ENCODE data around the gene HMX3. TPM values are rescaled to one million over a fixed set of nuclear protein-coding genes. Genes with fewer than 3 reads are reported as not detected.

The HMX3 gene
- total RNA-seq, 2 experiments from 2014 or later: 0.45 to 0.69 TPM

- Mint-ChIP-seq H3K9me3 (peaks cover 1% of the 10 kb centered on the region), H3K27me3 (no peaks in the 10 kb centered on the region), H3K36me3 (ENCODE audit: low read depth) (peaks cover 81% of the 10 kb centered on the region), H3K4me1 (ENCODE audit: low read depth) (peaks cover 69% of the 10 kb centered on the region), H3K27ac (peak overlapping the region; percentile 63), H3K4me3 (peak overlapping the region; percentile 93)
- TF ChIP-seq, protein P1, sequence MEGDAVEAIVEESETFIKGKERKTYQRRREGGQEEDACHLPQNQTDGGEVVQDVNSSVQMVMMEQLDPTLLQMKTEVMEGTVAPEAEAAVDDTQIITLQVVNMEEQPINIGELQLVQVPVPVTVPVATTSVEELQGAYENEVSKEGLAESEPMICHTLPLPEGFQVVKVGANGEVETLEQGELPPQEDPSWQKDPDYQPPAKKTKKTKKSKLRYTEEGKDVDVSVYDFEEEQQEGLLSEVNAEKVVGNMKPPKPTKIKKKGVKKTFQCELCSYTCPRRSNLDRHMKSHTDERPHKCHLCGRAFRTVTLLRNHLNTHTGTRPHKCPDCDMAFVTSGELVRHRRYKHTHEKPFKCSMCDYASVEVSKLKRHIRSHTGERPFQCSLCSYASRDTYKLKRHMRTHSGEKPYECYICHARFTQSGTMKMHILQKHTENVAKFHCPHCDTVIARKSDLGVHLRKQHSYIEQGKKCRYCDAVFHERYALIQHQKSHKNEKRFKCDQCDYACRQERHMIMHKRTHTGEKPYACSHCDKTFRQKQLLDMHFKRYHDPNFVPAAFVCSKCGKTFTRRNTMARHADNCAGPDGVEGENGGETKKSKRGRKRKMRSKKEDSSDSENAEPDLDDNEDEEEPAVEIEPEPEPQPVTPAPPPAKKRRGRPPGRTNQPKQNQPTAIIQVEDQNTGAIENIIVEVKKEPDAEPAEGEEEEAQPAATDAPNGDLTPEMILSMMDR (IDR thresholded peaks at IDR 0.05): no peak
- no peak for DNase-seq
- POLR2A ChIA-PET: interaction anchor here (1.1 kb wide), 1 partner anchor 150 kb away, joined by 3 read pairs; the partner anchor contains the start of genes ACADSB and IKZF5
- intact Hi-C loops (cut with micrococcal nuclease): loop anchor here (10.0 kb wide), 1 partner anchor 784 kb away; the partner anchor contains the start of gene PLEKHA1
- no peak for ATAC-seq
- CTCF ChIA-PET: interaction anchor here (1.7 to 2.2 kb wide), 2 partner anchors 8 to 25 kb away, joined by 5 to 10 read pairs; no protein-coding TSS in a partner anchor
These were observed 22.9 kb downstream of the HMX3 start for GRCh38 chr10:123158682-123159081.

DNA sequence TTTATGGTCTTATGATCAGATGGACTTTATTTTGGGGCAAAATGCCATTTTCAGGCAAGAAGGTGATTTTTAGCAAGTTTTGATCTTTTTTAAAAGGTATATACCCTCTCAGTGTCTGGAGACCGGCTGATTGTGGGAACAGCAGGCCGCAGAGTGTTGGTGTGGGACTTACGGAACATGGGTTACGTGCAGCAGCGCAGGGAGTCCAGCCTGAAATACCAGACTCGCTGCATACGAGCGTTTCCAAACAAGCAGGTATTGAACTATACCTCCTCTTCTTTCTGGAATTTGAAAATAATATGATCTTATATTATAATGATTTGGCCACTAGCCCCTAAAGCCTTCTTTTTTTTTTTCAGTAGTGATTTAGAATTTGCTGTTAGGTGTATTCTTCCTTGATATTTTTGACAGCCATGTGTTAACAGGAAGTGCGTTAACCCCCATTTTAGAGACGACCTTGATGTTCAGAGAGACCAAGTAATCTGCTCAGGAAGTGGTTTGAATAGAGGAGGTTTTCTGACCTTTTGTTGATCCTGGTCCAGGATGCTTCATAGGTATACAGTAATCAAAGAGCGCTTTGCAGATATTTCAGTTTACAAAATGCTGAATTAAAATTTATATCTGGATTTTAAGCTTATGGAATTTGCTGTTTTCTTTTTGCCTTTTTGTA, 24.7 kb downstream of the HMX3 start:
- H3K9me3 Mint-ChIP-seq: peaks cover 1% of the 10 kb centered on the region
- ChIA-PET POLR2A (interaction anchor here (0.7 kb wide), 1 partner anchor 127 kb away, joined by 3 read pairs; no protein-coding TSS in a partner anchor), CTCF (interaction anchor here (1.3 to 2.2 kb wide), 2 partner anchors 13 to 26 kb away, joined by 3 to 10 read pairs; no protein-coding TSS in a partner anchor)
- peak; percentile 91 for ATAC-seq
- DNase-seq: peak; percentile 57
- peak overlapping the region; percentile 52 for H3K4me3 Mint-ChIP-seq
- TF ChIP-seq, protein P1 (IDR thresholded peaks at IDR 0.05): no peak
- H3K36me3 Mint-ChIP-seq (ENCODE audit: low read depth): peaks cover 81% of the 10 kb centered on the region
- intact Hi-C loops (cut with micrococcal nuclease): no loop called here
- no peaks in the 10 kb centered on the region for H3K27me3 Mint-ChIP-seq
- peak overlapping the region; percentile 89 for H3K27ac Mint-ChIP-seq
- peaks cover 72% of the 10 kb centered on the region for H3K4me1 Mint-ChIP-seq (ENCODE audit: low read depth)

- CTCF ChIA-PET: no interaction called here
- DNase-seq: no peak
- no peak for ATAC-seq
- Mint-ChIP-seq H3K4me1 (ENCODE audit: low read depth) (peaks cover 41% of the 10 kb centered on the region), H3K27ac (no peak overlapping the region), H3K4me3 (no peak overlapping the region), H3K27me3 (no peaks in the 10 kb centered on the region), H3K36me3 (ENCODE audit: low read depth) (peaks cover 71% of the 10 kb centered on the region), H3K9me3 (no peaks in the 10 kb centered on the region)
- intact Hi-C loops (cut with micrococcal nuclease): no loop called here
- POLR2A ChIA-PET: no interaction called here
- TF ChIP-seq, protein P1 (IDR thresholded peaks at IDR 0.05): no peak
These were observed 28.5 kb downstream of the HMX3 start for GRCh38 chr10:123164319-123164718.

GRCh38 chr10:123165445-123166072, 29.8 kb downstream of the HMX3 start:
- no peaks in the 10 kb centered on the region for H3K27me3 Mint-ChIP-seq
- no peak for ATAC-seq
- DNase-seq: no peak
- peaks cover 71% of the 10 kb centered on the region for H3K36me3 Mint-ChIP-seq (ENCODE audit: low read depth)
- H3K27ac Mint-ChIP-seq: no peak overlapping the region
- TF ChIP-seq, protein P1 (IDR thresholded peaks at IDR 0.05): no peak
- intact Hi-C loops (cut with micrococcal nuclease): no loop called here
- H3K9me3 Mint-ChIP-seq: no peaks in the 10 kb centered on the region
- peaks cover 30% of the 10 kb centered on the region for H3K4me1 Mint-ChIP-seq (ENCODE audit: low read depth)
- CTCF ChIA-PET: interaction anchor here (0.9 kb wide), 1 partner anchor 9 kb away, joined by 3 read pairs; no protein-coding TSS in a partner anchor
- H3K4me3 Mint-ChIP-seq: no peak overlapping the region
- POLR2A ChIA-PET: no interaction called here

DNA sequence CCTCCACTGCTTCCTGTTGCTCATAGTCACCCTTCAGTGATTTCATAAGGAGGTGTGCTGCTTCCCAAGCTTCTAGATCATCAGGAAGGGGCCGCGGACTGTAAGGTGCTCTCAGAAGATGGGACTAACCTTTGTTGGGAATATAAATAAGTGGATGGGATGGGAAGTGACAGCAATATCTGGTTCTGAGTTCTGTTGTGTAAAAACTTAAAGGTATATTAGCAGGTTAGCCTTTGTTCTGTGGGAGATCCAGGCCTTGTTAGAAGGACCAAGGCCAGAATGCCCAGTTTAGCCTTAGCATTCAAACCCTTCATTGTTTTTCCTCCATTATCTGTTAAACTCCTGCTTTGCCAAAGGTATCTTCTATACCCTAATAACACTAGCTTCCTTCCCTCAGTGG, 30.8 kb downstream of the HMX3 start:
- Mint-ChIP-seq H3K36me3 (ENCODE audit: low read depth) (peaks cover 71% of the 10 kb centered on the region), H3K27ac (no peak overlapping the region), H3K9me3 (no peaks in the 10 kb centered on the region), H3K4me3 (no peak overlapping the region), H3K27me3 (no peaks in the 10 kb centered on the region), H3K4me1 (ENCODE audit: low read depth) (peaks cover 24% of the 10 kb centered on the region)
- TF ChIP-seq, protein P1 (IDR thresholded peaks at IDR 0.05): no peak
- DNase-seq: no peak
- POLR2A ChIA-PET: interaction anchor here (1.0 kb wide), 1 partner anchor 11 kb away, joined by 3 read pairs; no protein-coding TSS in a partner anchor
- CTCF ChIA-PET: no interaction called here
- intact Hi-C loops (cut with micrococcal nuclease): no loop called here
- ATAC-seq: no peak
